ENCODE data around the gene FAM184A. TPM values are rescaled to one million over a fixed set of nuclear protein-coding genes. Genes with fewer than 3 reads are reported as not detected.

The FAM184A gene
- total RNA-seq, 2 donors from 2014 or later = 0.56 to 0.62 TPM

GRCh38 chr6:119037941-119038623 is 40.4 kb downstream of the FAM184A start:
- Histone ChIP-seq H3K27me3 (no peaks in the 10 kb centered on the region), H3K36me3 (no peaks in the 10 kb centered on the region), H3K4me3 (no peak overlapping the region), H3K4me1 (no peaks in the 10 kb centered on the region), H3K27ac (no peak overlapping the region), H3K9me3 (no peaks in the 10 kb centered on the region), H3K9ac (ENCODE audit: low read depth in 2 of 2, low read length in 2 of 2) (no peak overlapping the region)
- no peak for DNase-seq
- TF ChIP-seq, protein P1, sequence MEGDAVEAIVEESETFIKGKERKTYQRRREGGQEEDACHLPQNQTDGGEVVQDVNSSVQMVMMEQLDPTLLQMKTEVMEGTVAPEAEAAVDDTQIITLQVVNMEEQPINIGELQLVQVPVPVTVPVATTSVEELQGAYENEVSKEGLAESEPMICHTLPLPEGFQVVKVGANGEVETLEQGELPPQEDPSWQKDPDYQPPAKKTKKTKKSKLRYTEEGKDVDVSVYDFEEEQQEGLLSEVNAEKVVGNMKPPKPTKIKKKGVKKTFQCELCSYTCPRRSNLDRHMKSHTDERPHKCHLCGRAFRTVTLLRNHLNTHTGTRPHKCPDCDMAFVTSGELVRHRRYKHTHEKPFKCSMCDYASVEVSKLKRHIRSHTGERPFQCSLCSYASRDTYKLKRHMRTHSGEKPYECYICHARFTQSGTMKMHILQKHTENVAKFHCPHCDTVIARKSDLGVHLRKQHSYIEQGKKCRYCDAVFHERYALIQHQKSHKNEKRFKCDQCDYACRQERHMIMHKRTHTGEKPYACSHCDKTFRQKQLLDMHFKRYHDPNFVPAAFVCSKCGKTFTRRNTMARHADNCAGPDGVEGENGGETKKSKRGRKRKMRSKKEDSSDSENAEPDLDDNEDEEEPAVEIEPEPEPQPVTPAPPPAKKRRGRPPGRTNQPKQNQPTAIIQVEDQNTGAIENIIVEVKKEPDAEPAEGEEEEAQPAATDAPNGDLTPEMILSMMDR (IDR thresholded peaks at IDR 0.05) = no peak
- intact Hi-C loops (cut with DNase I) = no loop called here

DNA sequence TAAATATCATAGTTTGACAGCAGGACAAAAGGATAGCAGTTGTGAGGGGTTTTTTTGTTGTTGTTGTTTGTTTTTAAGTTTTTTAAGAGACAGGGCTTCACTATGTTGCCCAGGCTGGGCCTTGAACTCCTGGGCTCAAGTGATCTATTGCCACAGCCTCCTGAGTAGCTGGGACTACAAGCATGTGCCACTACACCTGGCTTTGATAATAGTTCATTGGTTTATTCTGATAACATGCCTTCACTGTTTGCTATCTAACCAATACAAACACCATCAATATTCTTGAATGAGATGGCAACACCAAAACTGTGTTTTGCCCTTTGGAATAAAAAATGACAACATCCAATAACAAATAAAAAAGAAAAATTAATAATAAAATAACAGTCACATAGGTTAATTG is 41.2 kb downstream of the FAM184A start:
- Histone ChIP-seq H3K27ac (no peak overlapping the region), H3K27me3 (no peaks in the 10 kb centered on the region), H3K9ac (ENCODE audit: low read depth in 2 of 2, low read length in 2 of 2) (no peak overlapping the region), H3K4me3 (no peak overlapping the region), H3K4me1 (no peaks in the 10 kb centered on the region), H3K9me3 (no peaks in the 10 kb centered on the region), H3K36me3 (no peaks in the 10 kb centered on the region)
- TF ChIP-seq, protein P1 (IDR thresholded peaks at IDR 0.05) = no peak
- intact Hi-C loops (cut with DNase I) = no loop called here
- DNase-seq = no peak

GRCh38 chr6:119036081-119036480 is 42.4 kb downstream of the FAM184A start:
- Histone ChIP-seq H3K9ac (ENCODE audit: low read depth in 2 of 2, low read length in 2 of 2) (no peak overlapping the region), H3K9me3 (no peaks in the 10 kb centered on the region), H3K27me3 (no peaks in the 10 kb centered on the region), H3K27ac (no peak overlapping the region), H3K4me1 (no peaks in the 10 kb centered on the region), H3K4me3 (no peak overlapping the region), H3K36me3 (no peaks in the 10 kb centered on the region)
- DNase-seq = no peak
- TF ChIP-seq, protein P1 (IDR thresholded peaks at IDR 0.05) = no peak
- intact Hi-C loops (cut with DNase I) = no loop called here

DNA sequence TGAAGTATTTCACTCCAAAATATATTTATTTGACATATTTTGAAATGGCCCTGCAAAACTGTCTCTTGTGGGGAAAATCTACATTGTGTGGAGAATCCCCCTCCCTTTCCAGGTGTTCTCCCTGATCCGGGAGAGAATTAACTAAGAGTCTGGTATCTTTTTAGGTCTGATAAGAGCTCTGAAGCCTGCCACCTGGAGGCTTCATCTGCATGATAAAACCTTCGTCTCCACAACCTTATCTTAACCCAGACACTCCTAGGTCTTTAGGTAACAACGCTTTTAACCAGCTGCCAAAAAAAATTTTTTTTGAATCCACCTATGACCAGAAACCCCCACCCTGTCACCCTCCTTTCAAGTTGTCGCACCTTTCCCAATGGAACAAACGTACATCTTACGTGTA is 43.0 kb downstream of the FAM184A start:
- H3K27ac ChIP-seq = no peak overlapping the region
- no peaks in the 10 kb centered on the region for H3K9me3 ChIP-seq
- no peaks in the 10 kb centered on the region for H3K4me1 ChIP-seq
- TF ChIP-seq, protein P1 (IDR thresholded peaks at IDR 0.05) = no peak
- intact Hi-C loops (cut with DNase I) = no loop called here
- no peaks in the 10 kb centered on the region for H3K27me3 ChIP-seq
- no peaks in the 10 kb centered on the region for H3K36me3 ChIP-seq
- H3K4me3 ChIP-seq = no peak overlapping the region
- no peak for DNase-seq
- no peak overlapping the region for H3K9ac ChIP-seq (ENCODE audit: low read depth in 2 of 2, low read length in 2 of 2)

- no peaks in the 10 kb centered on the region for H3K9me3 ChIP-seq
- TF ChIP-seq, protein P1 (IDR thresholded peaks at IDR 0.05) = no peak
- H3K36me3 ChIP-seq = no peaks in the 10 kb centered on the region
- intact Hi-C loops (cut with DNase I) = no loop called here
- H3K27me3 ChIP-seq = no peaks in the 10 kb centered on the region
- no peak overlapping the region for H3K4me3 ChIP-seq
- DNase-seq = no peak
- H3K27ac ChIP-seq = no peak overlapping the region
- H3K9ac ChIP-seq (ENCODE audit: low read depth in 2 of 2, low read length in 2 of 2) = no peak overlapping the region
- no peaks in the 10 kb centered on the region for H3K4me1 ChIP-seq
Observed at GRCh38 chr6:119034827-119035458, 43.5 kb downstream of the FAM184A start.
